ENCODE results near the gene BAHCC1.

DNA sequence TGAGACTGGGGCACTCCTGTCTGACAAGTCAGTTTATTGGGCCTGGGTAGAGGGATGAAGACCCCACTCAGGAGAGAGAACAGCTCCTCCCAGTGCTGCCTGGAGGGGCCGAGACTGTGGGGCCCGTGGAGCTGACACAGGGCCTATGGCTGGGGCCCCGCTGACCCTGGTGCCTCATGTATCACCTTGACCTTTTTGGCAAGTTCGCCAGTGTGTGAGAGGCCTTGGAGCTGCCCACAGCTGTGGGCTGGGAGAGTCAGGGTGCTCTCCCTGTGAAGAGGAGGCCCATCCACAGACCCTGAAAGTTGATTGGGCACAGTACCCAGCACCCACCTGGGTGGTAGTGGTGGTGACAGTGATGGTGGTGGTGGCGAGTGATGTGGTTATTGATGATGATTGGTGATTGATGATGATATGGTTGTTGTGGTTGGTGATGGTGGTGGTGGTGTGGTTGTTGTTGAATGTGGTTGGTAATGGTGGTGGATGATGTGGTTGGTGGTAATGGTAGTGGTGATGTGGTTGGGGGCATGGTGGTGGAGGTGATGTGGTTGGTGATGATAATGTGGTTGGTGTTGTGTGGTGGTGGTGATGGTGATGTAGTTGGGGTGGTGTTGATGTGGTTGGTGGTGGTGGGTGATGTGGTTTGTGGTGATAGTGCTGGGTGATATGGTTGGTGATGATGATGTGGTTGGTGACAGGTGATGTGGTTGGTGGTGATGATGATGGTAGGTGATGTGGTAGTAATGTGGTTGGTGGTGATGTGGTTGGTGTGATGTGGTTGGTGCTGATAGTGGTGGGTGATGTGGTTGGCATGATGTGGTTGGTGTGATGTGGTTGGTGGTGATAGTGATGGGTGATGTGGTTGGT is 29.1 kb downstream of the BAHCC1 start:
- TF ChIP-seq, protein P1, sequence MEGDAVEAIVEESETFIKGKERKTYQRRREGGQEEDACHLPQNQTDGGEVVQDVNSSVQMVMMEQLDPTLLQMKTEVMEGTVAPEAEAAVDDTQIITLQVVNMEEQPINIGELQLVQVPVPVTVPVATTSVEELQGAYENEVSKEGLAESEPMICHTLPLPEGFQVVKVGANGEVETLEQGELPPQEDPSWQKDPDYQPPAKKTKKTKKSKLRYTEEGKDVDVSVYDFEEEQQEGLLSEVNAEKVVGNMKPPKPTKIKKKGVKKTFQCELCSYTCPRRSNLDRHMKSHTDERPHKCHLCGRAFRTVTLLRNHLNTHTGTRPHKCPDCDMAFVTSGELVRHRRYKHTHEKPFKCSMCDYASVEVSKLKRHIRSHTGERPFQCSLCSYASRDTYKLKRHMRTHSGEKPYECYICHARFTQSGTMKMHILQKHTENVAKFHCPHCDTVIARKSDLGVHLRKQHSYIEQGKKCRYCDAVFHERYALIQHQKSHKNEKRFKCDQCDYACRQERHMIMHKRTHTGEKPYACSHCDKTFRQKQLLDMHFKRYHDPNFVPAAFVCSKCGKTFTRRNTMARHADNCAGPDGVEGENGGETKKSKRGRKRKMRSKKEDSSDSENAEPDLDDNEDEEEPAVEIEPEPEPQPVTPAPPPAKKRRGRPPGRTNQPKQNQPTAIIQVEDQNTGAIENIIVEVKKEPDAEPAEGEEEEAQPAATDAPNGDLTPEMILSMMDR (IDR thresholded peaks at IDR 0.05) = no peak
- TF ChIP-seq POLR2A (IDR thresholded peaks at IDR 0.05) (no peak), POLR2AphosphoS5 (IDR thresholded peaks at IDR 0.05) (no peak)
